ENCODE measurements around the gene PCLO. TPM values are rescaled to one million over a fixed set of nuclear protein-coding genes. Genes with fewer than 3 reads are reported as not detected.

PCLO gene
- total RNA-seq, 1 experiment from 2014 or later = 3.0 TPM

DNA sequence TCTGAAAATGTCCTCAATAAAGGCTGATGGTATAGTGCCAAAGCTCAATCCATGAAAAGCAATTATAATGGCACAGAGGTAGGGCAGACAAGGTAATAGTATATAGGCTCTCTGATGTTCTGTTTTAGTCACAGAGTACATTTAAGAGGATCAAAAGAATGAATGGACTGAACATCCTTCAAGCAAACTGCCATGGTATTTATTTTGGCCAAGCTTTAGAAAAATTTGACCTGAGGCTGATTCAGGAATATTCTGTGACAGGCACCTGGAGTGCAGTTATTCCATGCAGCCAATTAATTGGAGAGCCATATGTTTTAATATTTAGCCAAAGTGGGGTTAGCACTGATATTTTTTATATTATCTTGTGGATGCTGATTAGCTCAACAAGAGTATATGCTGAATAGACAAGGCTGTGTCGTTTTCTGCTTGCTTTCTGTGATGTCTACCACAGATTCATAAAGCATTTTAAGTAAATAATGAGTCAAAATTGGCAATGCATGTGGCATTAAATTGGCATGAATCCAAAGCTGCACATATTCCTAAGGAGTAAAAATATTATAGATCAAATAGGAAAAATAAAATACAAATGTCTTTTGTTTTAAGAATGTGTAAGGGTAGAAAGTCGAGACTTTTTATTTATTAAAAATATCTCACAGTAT lies 177.4 kb downstream of the PCLO start (continued):
- TF ChIP-seq NFYB (CRISPR knock-in tag; conservative IDR thresholded peaks at IDR 0.05; ENCODE audit: low read depth) (no peak), MXD4 (CRISPR knock-in tag; IDR thresholded peaks at IDR 0.05; ENCODE audit: borderline replicate concordance) (no peak), RORB (CRISPR knock-in tag; IDR thresholded peaks at IDR 0.05) (no peak), ATF1 (CRISPR knock-in tag; IDR thresholded peaks at IDR 0.05) (no peak)

DNA sequence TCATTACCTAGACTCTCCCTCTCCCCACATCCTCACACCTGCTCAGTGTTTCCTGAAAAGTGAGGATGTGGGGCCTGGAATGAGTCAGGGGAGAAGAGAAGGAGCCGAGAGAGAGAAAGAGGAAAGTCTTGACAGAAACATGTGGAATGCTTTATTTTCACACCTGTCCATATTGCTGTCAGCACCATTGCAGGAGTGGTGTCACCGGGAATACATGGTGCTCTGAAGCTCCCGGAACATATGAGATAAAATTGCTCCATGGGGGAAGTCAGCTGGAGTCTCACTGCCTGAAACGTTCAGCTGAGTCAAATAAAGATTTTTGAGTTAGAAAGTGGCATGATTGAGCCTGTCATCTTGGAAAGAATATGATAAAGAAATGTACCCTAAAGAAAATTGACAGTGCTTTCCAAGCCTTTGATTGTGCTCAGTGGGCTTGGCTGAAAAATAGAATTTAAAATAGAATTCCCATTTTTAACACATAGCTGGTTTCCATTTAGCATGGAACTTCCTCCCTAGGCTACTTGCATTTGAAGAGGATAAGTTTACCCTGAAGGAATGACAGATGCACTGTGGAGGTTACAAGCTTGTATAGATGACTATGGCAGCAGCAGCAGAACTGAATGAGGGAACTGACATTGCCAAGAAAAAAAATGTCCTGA lies 182.4 kb downstream of the PCLO start:
- CTCF ChIA-PET = interaction anchor here (0.8 kb wide), 1 partner anchor 37 kb away, joined by 3 read pairs; no protein-coding TSS in a partner anchor
- Mint-ChIP-seq H3K27ac (no peak overlapping the region; the same call in 1 of the 2 replicates), H3K4me1 (peaks cover 12% of the 10 kb centered on the region), H3K36me3 (no peaks in the 10 kb centered on the region), H3K9me3 (no peaks in the 10 kb centered on the region), H3K27me3 (ENCODE audit: low read depth) (no peaks in the 10 kb centered on the region), H3K4me3 (no peak overlapping the region)
- ATAC-seq (peak; percentile 22; the same call in 1 of the 2 replicates), DNase-seq (ENCODE audit: low spot score) (no peak)
- TF ChIP-seq CREM (CRISPR knock-in tag; IDR thresholded peaks at IDR 0.05) (no peak), ZNF317 (CRISPR knock-in tag; IDR thresholded peaks at IDR 0.05; ENCODE audit: borderline replicate concordance, low read depth) (no peak), ESRRA (CRISPR knock-in tag; IDR thresholded peaks at IDR 0.05; ENCODE audit: borderline replicate concordance) (no peak), TP53 (CRISPR knock-in tag; IDR thresholded peaks at IDR 0.05) (no peak), ZNF423 (CRISPR knock-in tag; IDR thresholded peaks at IDR 0.05) (no peak), JAZF1 (CRISPR knock-in tag; IDR thresholded peaks at IDR 0.05) (no peak), STAT6 (CRISPR knock-in tag; conservative IDR thresholded peaks at IDR 0.05; ENCODE audit: low read depth) (no peak), ZNF396 (CRISPR knock-in tag; IDR thresholded peaks at IDR 0.05; ENCODE audit: borderline replicate concordance) (no peak)
- POLR2A ChIA-PET = no interaction called here

GRCh38 chr7:82975811-82976468 lies 186.7 kb downstream of the PCLO start:
- ChIA-PET POLR2A (no interaction called here), CTCF (no interaction called here)
- DNase-seq (ENCODE audit: low spot score) = no peak
- H3K4me3 Mint-ChIP-seq = no peak overlapping the region
- H3K9me3 Mint-ChIP-seq = no peaks in the 10 kb centered on the region
- no peak; the same call in 1 of the 2 replicates for ATAC-seq
- no peaks in the 10 kb centered on the region for H3K36me3 Mint-ChIP-seq
- TF ChIP-seq ZNF396 (CRISPR knock-in tag; IDR thresholded peaks at IDR 0.05; ENCODE audit: borderline replicate concordance) = no peak
- TF ChIP-seq, protein P1, sequence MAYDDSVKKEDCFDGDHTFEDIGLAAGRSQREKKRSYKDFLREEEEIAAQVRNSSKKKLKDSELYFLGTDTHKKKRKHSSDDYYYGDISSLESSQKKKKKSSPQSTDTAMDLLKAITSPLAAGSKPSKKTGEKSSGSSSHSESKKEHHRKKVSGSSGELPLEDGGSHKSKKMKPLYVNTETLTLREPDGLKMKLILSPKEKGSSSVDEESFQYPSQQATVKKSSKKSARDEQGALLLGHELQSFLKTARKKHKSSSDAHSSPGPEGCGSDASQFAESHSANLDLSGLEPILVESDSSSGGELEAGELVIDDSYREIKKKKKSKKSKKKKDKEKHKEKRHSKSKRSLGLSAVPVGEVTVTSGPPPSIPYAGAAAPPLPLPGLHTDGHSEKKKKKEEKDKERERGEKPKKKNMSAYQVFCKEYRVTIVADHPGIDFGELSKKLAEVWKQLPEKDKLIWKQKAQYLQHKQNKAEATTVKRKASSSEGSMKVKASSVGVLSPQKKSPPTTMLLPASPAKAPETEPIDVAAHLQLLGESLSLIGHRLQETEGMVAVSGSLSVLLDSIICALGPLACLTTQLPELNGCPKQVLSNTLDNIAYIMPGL (CRISPR knock-in tag; IDR thresholded peaks at IDR 0.05) = no peak
- TF ChIP-seq NFE2L1 (CRISPR knock-in tag; IDR thresholded peaks at IDR 0.05) = no peak
- no peak for TF ChIP-seq ARID4B (CRISPR knock-in tag; IDR thresholded peaks at IDR 0.05; ENCODE audit: borderline replicate concordance)
- no peak for TF ChIP-seq CREB1 (CRISPR knock-in tag; IDR thresholded peaks at IDR 0.05)
- no peaks in the 10 kb centered on the region for H3K27me3 Mint-ChIP-seq (ENCODE audit: low read depth)
- H3K4me1 Mint-ChIP-seq = peaks cover 12% of the 10 kb centered on the region
- no peak overlapping the region for H3K27ac Mint-ChIP-seq

Measured in WTC11 (cell line).